SU-DHL-6 (cell line): ENCODE results near the gene TMEM38B.

Source experiments
- H2AFZ ChIP-seq: fragments of 200-600 bp; sonication (generic); 2 replicates; pipeline ENCODE4 v1.6.1; 2014; ENCODE audit warnings: low read depth, mild to moderate bottlenecking, moderate library complexity, mixed read lengths, antibody characterized with exemption, low read length; ENCODE audit not compliant: severe bottlenecking
- H3F3A ChIP-seq: fragments of 200-600 bp; shearing (Covaris generic); 2 replicates; pipeline ENCODE4 v1.6.0; 2016; ENCODE audit warnings: antibody characterized with exemption, mild to moderate bottlenecking; ENCODE audit not compliant: insufficient read depth
- H3K27ac ChIP-seq: fragments of 200-600 bp; sonication (generic); 2 replicates; pipeline ENCODE4 v1.5.1; 2016; ENCODE audit warnings: low read depth, mild to moderate bottlenecking, low read length, moderate library complexity, mixed read lengths
- H3K27me3 ChIP-seq: fragments of 200-600 bp; sonication (generic), shearing (Covaris generic); 2 replicates; pipeline ENCODE4 v1.6.0; 2014; ENCODE audit warnings: mild to moderate bottlenecking, low read length
- H3K36me3 ChIP-seq: fragments of 200-600 bp; sonication (generic); 2 replicates; pipeline ENCODE4 v1.6.1; 2014; ENCODE audit warnings: mild to moderate bottlenecking, low read length, mixed read lengths
- H3K4me2 ChIP-seq: fragments of 300-600, 200-600 bp; shearing (Covaris generic), sonication (generic); 2 replicates; pipeline ENCODE4 v1.6.0; 2014; ENCODE audit warnings: low read length, low read depth, mild to moderate bottlenecking; ENCODE audit not compliant: poor library complexity, severe bottlenecking
- H3K4me3 ChIP-seq: fragments of 200-600 bp; sonication (generic); 2 replicates; pipeline ENCODE4 v1.5.1; 2014; ENCODE audit warnings: antibody characterized with exemption, low read length, mild to moderate bottlenecking, mixed read lengths; ENCODE audit not compliant: insufficient read depth, poor library complexity, severe bottlenecking
- H3K79me2 ChIP-seq: fragments of 200-600 bp; sonication (generic); 2 replicates; pipeline ENCODE4 v1.6.1; 2014; ENCODE audit warnings: mild to moderate bottlenecking, low read length, moderate library complexity; ENCODE audit not compliant: insufficient read depth
- H3K9ac ChIP-seq: fragments of 200-600 bp; sonication (generic); 2 replicates; pipeline ENCODE4 v1.7.0; 2014; ENCODE audit warnings: mild to moderate bottlenecking, low read length
- H3K9me2 ChIP-seq: fragments of 200-600 bp; sonication (generic); replicated peaks from 2 replicates; pipeline ENCODE4 v1.6.1; 2014; ENCODE audit warnings: low read length; ENCODE audit not compliant: insufficient read depth
- H3K9me3 ChIP-seq: fragments of 200-600 bp; sonication (generic); 2 replicates; pipeline ENCODE4 v1.6.1; 2014; ENCODE audit warnings: low read length, mixed read lengths; ENCODE audit not compliant: insufficient read depth
- H4K20me1 ChIP-seq: fragments of 200-600 bp; sonication (generic); 2 replicates; pipeline ENCODE4 v1.6.1; 2014; ENCODE audit warnings: low read depth, mild to moderate bottlenecking, antibody characterized with exemption, low read length, moderate library complexity, mixed read lengths
- CTCF ChIP-seq: fragments of 200-600 bp; sonication (generic); IDR thresholded peaks from one replicate; pipeline ENCODE4 v1.5.1; 2017; ENCODE audit warnings: antibody characterized with exemption, mild to moderate bottlenecking, low read length, moderate library complexity; ENCODE audit not compliant: insufficient read depth, poor library complexity, severe bottlenecking
- EZH2phosphoT487 ChIP-seq: fragments of 200-600 bp; sonication (generic), shearing (Covaris generic); conservative IDR thresholded peaks from 2 replicates; pipeline ENCODE4 v1.6.1; 2018; ENCODE audit warnings: mild to moderate bottlenecking, antibody characterized with exemption, low read length, moderate library complexity, mixed read lengths

TMEM38B gene

DNA sequence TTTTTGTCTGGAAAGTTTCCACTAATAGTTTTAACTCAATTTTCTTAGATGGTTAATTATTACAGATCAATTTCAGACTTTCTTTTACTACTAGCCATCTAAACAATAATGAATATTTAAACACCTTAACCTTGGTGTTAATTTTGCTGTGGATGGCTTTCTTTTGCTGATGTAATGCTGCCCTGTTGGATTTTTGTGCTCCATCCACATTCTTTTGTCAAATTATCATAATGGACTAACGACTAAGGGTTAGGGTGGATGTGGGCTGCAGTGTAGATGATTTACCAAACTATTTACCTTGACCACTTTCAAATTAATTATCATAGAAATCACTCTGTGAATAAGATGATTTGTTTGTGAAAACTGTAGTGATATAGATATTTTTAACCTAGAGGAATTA is 15.6 kb upstream of the TMEM38B start:
- no peaks in the 10 kb centered on the region for H3K9me3 ChIP-seq
- H4K20me1 ChIP-seq: no peaks in the 10 kb centered on the region
- H3K4me2 ChIP-seq: no peak overlapping the region
- no peaks in the 10 kb centered on the region for H3K9me2 ChIP-seq
- H3F3A ChIP-seq: no peaks in the 10 kb centered on the region
- TF ChIP-seq EZH2phosphoT487 (no peak), CTCF (no peak)
- H2AFZ ChIP-seq: no peak overlapping the region
- no peaks in the 10 kb centered on the region for H3K36me3 ChIP-seq
- H3K79me2 ChIP-seq: no peaks in the 10 kb centered on the region
- no peak overlapping the region for H3K27ac ChIP-seq
- H3K4me3 ChIP-seq: no peak overlapping the region
- H3K9ac ChIP-seq: no peak overlapping the region
- H3K27me3 ChIP-seq: no peaks in the 10 kb centered on the region

GRCh38 chr9:105679257-105680022 is 14.9 kb upstream of the TMEM38B start:
- H3F3A ChIP-seq: no peaks in the 10 kb centered on the region
- no peaks in the 10 kb centered on the region for H3K79me2 ChIP-seq

DNA sequence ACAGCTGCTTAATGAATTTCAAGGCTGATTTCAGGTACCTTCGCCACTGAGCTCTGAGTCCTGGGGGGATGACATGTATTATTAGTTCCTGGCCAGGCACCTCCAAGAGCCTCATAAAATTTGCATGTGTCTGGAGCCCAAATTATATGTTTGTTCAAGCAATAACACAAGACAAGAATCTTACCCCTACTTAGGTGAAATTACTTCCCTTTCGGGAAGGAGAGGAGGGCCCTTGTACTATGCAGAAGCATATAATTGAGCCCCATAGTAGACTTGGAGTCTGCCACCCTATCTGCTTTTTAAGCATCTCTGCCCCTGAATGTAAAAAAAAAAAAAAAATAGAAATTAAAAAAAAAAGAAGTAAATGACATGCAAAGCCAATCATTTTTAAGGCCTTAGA is 13.0 kb upstream of the TMEM38B start:
- TF ChIP-seq EZH2phosphoT487: no peak
- TF ChIP-seq CTCF: no peak
- H3K9me3 ChIP-seq: no peaks in the 10 kb centered on the region
- no peak overlapping the region for H2AFZ ChIP-seq
- no peaks in the 10 kb centered on the region for H3K36me3 ChIP-seq
- H4K20me1 ChIP-seq: no peaks in the 10 kb centered on the region
- no peak overlapping the region for H3K4me2 ChIP-seq
- no peaks in the 10 kb centered on the region for H3F3A ChIP-seq
- H3K27me3 ChIP-seq: no peaks in the 10 kb centered on the region
- H3K9ac ChIP-seq: no peak overlapping the region
- H3K27ac ChIP-seq: no peak overlapping the region
- no peak overlapping the region for H3K4me3 ChIP-seq
- H3K79me2 ChIP-seq: no peaks in the 10 kb centered on the region
- no peaks in the 10 kb centered on the region for H3K9me2 ChIP-seq

More at GRCh38 chr9:105679257-105680022, 14.9 kb upstream of the TMEM38B start:
- Histone ChIP-seq H4K20me1 (no peaks in the 10 kb centered on the region), H3K36me3 (no peaks in the 10 kb centered on the region), H3K9me2 (no peaks in the 10 kb centered on the region), H3K4me2 (no peak overlapping the region), H3K9ac (no peak overlapping the region), H3K27me3 (no peaks in the 10 kb centered on the region), H3K9me3 (no peaks in the 10 kb centered on the region), H2AFZ (no peak overlapping the region), H3K27ac (no peak overlapping the region), H3K4me3 (no peak overlapping the region)
- TF ChIP-seq CTCF (no peak), EZH2phosphoT487 (no peak)
